OCI-LY1 (cell line): ENCODE measurements around the gene MRPS14.

Experiments used
- H2AFZ ChIP-seq: fragments of 200-600 bp; sonication (generic), shearing (Covaris generic); 2 replicates; pipeline ENCODE4 v1.6.0; 2014; ENCODE audit warnings: antibody characterized with exemption, mild to moderate bottlenecking, low read length
- H3F3A ChIP-seq: fragments of 200-600 bp; sonication (generic), shearing (Covaris generic); 2 replicates; pipeline ENCODE4 v1.6.0; 2014; ENCODE audit warnings: mild to moderate bottlenecking, antibody characterized with exemption, low read length, moderate library complexity; ENCODE audit not compliant: insufficient read depth
- H3K27ac ChIP-seq: fragments of 200-600 bp; sonication (generic); 2 replicates; pipeline ENCODE4 v1.5.1; 2014; ENCODE audit warnings: low read length, mixed run types, mild to moderate bottlenecking, low read depth; ENCODE audit not compliant: poor library complexity, severe bottlenecking
- H3K27me3 ChIP-seq: fragments of 200-600 bp; sonication (generic); 2 replicates; pipeline ENCODE4 v1.6.0; 2014; ENCODE audit warnings: antibody characterized with exemption, mild to moderate bottlenecking, low read length, moderate library complexity; ENCODE audit not compliant: insufficient read depth
- H3K36me3 ChIP-seq: fragments of 200-600 bp; sonication (generic); 2 replicates; pipeline ENCODE4 v1.6.1; 2014; ENCODE audit warnings: mild to moderate bottlenecking, antibody characterized with exemption, low read length, moderate library complexity, mixed read lengths; ENCODE audit not compliant: insufficient read depth
- H3K4me1 ChIP-seq: fragments of 200-600 bp; sonication (generic); 2 replicates; pipeline ENCODE4 v1.5.1; 2014; ENCODE audit warnings: mild to moderate bottlenecking, low read length, moderate library complexity; ENCODE audit not compliant: insufficient read depth, severe bottlenecking
- H3K4me2 ChIP-seq: fragments of 200-600 bp; sonication (generic), shearing (Covaris generic); 2 replicates; pipeline ENCODE4 v1.6.1; 2014; ENCODE audit warnings: low read length
- H3K4me3 ChIP-seq: fragments of 200-600 bp; sonication (generic); 2 replicates; pipeline ENCODE4 v1.5.1; 2014; ENCODE audit warnings: low read length, low read depth, mild to moderate bottlenecking, mixed read lengths; ENCODE audit not compliant: poor library complexity, severe bottlenecking
- H3K79me2 ChIP-seq: fragments of 200-600 bp; shearing (Covaris generic); 2 replicates; pipeline ENCODE4 v1.6.1; 2016; ENCODE audit warnings: mixed run types, low read length, mixed read lengths; ENCODE audit not compliant: insufficient read depth
- H3K9ac ChIP-seq: fragments of 200-600 bp; sonication (generic), shearing (Covaris generic); 2 replicates; pipeline ENCODE4 v1.6.1; 2014; ENCODE audit warnings: mild to moderate bottlenecking, low read length, mixed read lengths
- H3K9me2 ChIP-seq: fragments of 200-600 bp; sonication (generic), shearing (Covaris generic); 2 replicates; pipeline ENCODE4 v1.6.1; 2014; ENCODE audit warnings: low read depth, mild to moderate bottlenecking, low read length, mixed read lengths
- H3K9me3 ChIP-seq: fragments of 200-600 bp; shearing (Covaris generic); 2 replicates; pipeline ENCODE4 v1.6.1; 2014; ENCODE audit warnings: low read length, mixed read lengths
- H4K20me1 ChIP-seq: fragments of 200-600 bp; sonication (generic), shearing (Covaris generic); 2 replicates; pipeline ENCODE4 v1.6.0; 2016; ENCODE audit warnings: mild to moderate bottlenecking, low read length; ENCODE audit not compliant: insufficient read depth
- CTCF ChIP-seq: fragments of 200-600 bp; sonication (generic), shearing (Covaris generic); IDR thresholded peaks from 2 replicates; pipeline ENCODE4 v1.5.1; 2017; ENCODE audit warnings: mild to moderate bottlenecking, antibody characterized with exemption, low read length, moderate library complexity, mixed read lengths
- EZH2 ChIP-seq: fragments of 200-600 bp; sonication (generic), shearing (Covaris generic); IDR thresholded peaks from 2 replicates; pipeline ENCODE4 v1.8.0; 2017; ENCODE audit warnings: borderline replicate concordance, mixed run types, mild to moderate bottlenecking, antibody characterized with exemption, low read length, moderate library complexity, mixed read lengths

Gene MRPS14

DNA sequence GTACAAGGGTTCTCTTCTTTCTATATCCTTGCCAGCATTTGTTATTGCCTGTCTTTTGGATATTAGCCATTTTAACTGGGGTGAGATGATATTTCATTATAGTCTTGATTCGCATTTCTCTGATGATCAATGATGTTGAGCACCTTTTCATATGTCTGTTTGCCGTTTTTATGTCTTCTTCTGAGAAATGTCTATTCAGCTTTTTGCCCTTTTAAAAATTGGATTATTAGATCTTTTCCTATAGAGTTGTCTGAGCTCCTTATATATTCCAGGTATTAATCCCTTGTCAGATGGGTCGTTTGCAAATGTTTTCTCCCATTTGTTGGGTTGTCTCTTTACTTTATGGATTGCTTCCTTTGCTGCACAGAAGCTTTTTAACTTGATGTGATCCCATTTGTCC lies 19.4 kb upstream of the MRPS14 start:
- Histone ChIP-seq H4K20me1 (no peaks in the 10 kb centered on the region), H2AFZ (no peak overlapping the region), H3K4me2 (no peak overlapping the region), H3K9me2 (no peaks in the 10 kb centered on the region), H3F3A (no peaks in the 10 kb centered on the region), H3K9ac (no peak overlapping the region), H3K36me3 (no peaks in the 10 kb centered on the region), H3K4me3 (no peak overlapping the region), H3K79me2 (no peaks in the 10 kb centered on the region), H3K9me3 (no peaks in the 10 kb centered on the region), H3K27ac (no peak overlapping the region), H3K27me3 (no peaks in the 10 kb centered on the region), H3K4me1 (no peaks in the 10 kb centered on the region)
- no peak for TF ChIP-seq CTCF
- no peak for TF ChIP-seq EZH2

DNA sequence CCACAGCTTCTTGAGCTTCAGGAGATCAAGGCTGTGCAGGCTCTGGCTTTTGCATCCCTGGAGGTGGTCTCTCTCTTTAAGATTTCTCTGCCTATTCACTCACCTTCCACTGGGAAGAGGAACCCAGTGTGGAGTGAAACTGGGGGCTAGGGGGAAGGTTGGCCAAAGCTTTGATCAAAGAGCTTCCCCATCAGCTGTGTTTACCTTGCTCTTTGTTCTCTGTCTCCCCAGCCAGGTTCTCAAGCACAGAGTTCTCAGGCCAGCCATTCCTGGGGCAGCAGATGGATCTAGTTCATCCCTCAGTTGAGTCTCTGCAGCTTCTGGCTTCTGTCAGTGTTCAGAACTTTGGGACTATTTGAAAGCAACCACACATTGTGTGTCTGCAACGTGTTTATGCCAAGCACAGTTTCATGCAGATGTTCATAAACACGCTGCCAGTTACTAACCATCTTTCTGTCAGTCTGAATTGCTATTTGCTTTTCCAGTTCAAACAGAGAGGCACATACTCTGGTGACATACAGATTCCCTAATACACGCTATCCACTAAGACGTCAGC lies 17.2 kb upstream of the MRPS14 start:
- TF ChIP-seq EZH2 (no peak), CTCF (no peak)
- Histone ChIP-seq H2AFZ (no peak overlapping the region), H3K27ac (no peak overlapping the region), H3K4me3 (no peak overlapping the region), H3K36me3 (no peaks in the 10 kb centered on the region), H3K9ac (no peak overlapping the region), H3F3A (no peaks in the 10 kb centered on the region), H3K4me2 (no peak overlapping the region), H4K20me1 (no peaks in the 10 kb centered on the region), H3K79me2 (no peaks in the 10 kb centered on the region), H3K4me1 (no peaks in the 10 kb centered on the region), H3K27me3 (no peaks in the 10 kb centered on the region), H3K9me2 (no peaks in the 10 kb centered on the region), H3K9me3 (no peaks in the 10 kb centered on the region)

DNA sequence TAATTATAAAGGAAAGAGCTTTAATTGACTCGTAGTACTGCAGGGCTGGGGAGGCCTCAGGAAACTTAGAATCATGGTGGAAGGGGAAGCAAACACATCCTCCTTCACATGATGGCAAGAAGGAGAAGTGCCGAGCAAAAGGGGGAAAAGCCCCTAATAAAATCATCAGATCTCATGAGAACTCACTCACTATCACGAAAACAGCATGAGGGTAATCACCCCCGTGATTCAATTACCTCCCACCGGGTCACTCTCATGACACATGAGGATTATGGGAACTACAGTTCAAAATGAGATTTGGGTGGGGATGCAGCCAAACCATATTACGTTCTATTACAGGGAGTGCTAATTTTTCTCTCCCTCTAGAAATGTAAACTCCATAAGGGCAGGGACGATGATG lies 14.2 kb upstream of the MRPS14 start:
- no peak overlapping the region for H3K9ac ChIP-seq
- H3K36me3 ChIP-seq: no peaks in the 10 kb centered on the region
- no peaks in the 10 kb centered on the region for H3K9me3 ChIP-seq
- H4K20me1 ChIP-seq: no peaks in the 10 kb centered on the region
- no peak overlapping the region for H3K4me3 ChIP-seq
- no peak overlapping the region for H3K27ac ChIP-seq
- H3K4me2 ChIP-seq: no peak overlapping the region
- no peaks in the 10 kb centered on the region for H3K79me2 ChIP-seq
- H3K4me1 ChIP-seq: no peaks in the 10 kb centered on the region
- no peaks in the 10 kb centered on the region for H3K27me3 ChIP-seq
- H3F3A ChIP-seq: no peaks in the 10 kb centered on the region
- no peak overlapping the region for H2AFZ ChIP-seq
- TF ChIP-seq CTCF: no peak
- no peak for TF ChIP-seq EZH2
- no peaks in the 10 kb centered on the region for H3K9me2 ChIP-seq
